HepG2 (cell line): ENCODE data around the gene FAM229B. TPM values are rescaled to one million over a fixed set of nuclear protein-coding genes. Genes with fewer than 3 reads are reported as not detected.

Experiments used
- ADNP ChIP-seq: sonication (generic); formaldehyde crosslinking; IDR thresholded peaks from 2 replicates; pipeline ENCODE4 v1.4.0; 2020; ENCODE audit warnings: missing genetic modification reagents
- FIP1L1 ChIP-seq: fragments of 200-400 bp; formaldehyde crosslinking; IDR thresholded peaks from 2 replicates; pipeline ENCODE4 v1.6.1; 2018; ENCODE audit warnings: low read depth, mild to moderate bottlenecking, low read length, moderate library complexity, borderline replicate concordance; ENCODE audit not compliant: insufficient read depth
- FOXO1 ChIP-seq: sonication (generic); formaldehyde crosslinking; IDR thresholded peaks from 2 replicates; pipeline ENCODE4 v1.4.0; 2020; ENCODE audit warnings: missing genetic modification reagents
- GABPB1 ChIP-seq: IDR thresholded peaks from 2 replicates; pipeline ENCODE4 v1.6.1; 2016; ENCODE audit warnings: mild to moderate bottlenecking, missing genetic modification reagents, moderate library complexity, missing compliant biosample characterization
- GATA4 ChIP-seq: sonication (generic); IDR thresholded peaks from 2 replicates; pipeline ENCODE4 v1.6.1; 2016; ENCODE audit warnings: antibody characterized with exemption, low read depth, borderline replicate concordance
- HMG20B ChIP-seq: conservative IDR thresholded peaks from 2 replicates; pipeline ENCODE4 v1.6.1; 2016; ENCODE audit warnings: missing genetic modification reagents, missing compliant biosample characterization
- SP5 ChIP-seq: IDR thresholded peaks from 2 replicates; pipeline ENCODE4 v1.6.1; 2016; ENCODE audit warnings: low read depth, borderline replicate concordance
- TEAD2 ChIP-seq: sonication (generic); formaldehyde crosslinking; IDR thresholded peaks from 2 replicates; pipeline ENCODE4 v1.9.0; 2021; ENCODE audit warnings: missing genetic modification reagents
- ZBTB2 ChIP-seq: sonication (generic); formaldehyde crosslinking; IDR thresholded peaks from 2 replicates; pipeline ENCODE4 v1.8.0; 2022; ENCODE audit warnings: low read depth, missing genetic modification reagents
- ZNF350 ChIP-seq: sonication (generic); formaldehyde crosslinking; IDR thresholded peaks from 2 replicates; pipeline ENCODE4 v1.4.0; 2020; ENCODE audit warnings: mild to moderate bottlenecking, low read depth, missing genetic modification reagents, borderline replicate concordance
- ZNF724P ChIP-seq: sonication (generic); formaldehyde crosslinking; IDR thresholded peaks from 2 replicates; pipeline ENCODE4 v1.8.0; 2022; ENCODE audit warnings: missing genetic modification reagents, borderline replicate concordance
- ZNF879 ChIP-seq: sonication (generic); formaldehyde crosslinking; IDR thresholded peaks from 2 replicates; pipeline ENCODE4 v1.8.1; 2023; ENCODE audit warnings: missing genetic modification reagents
- ZSCAN9 ChIP-seq: IDR thresholded peaks from 2 replicates; pipeline ENCODE4 v1.6.1; 2016; ENCODE audit warnings: borderline replicate concordance
- polyA plus RNA-seq, 8 experiments: library from polyadenylated mRNA; depleted of rRNA in 3 of 8; stranded (reverse) in 7 of 8; unstranded in 1 of 8; fragments of >200 nt; fragmentation: Illumina TruSeq in 4 of 8; extraction: Trizol in 4 of 8; gene quantifications; 2 replicates each; pipeline versions ENCODE4 v1.2.1 to v1.2.3, GENCODE V29; 2011 to 2016; ENCODE audit warnings: low read depth in 4 of 8, missing spikeins in 1 of 8, mixed read lengths in 1 of 8; ENCODE audit not compliant: insufficient read depth in 1 of 8
- total RNA-seq, 5 experiments: library from RNA; depleted of rRNA; stranded (reverse); fragments of >200 nt; fragmentation: Illumina TruSeq; extraction: Trizol; gene quantifications; 2 replicates each; pipeline ENCODE4 v1.2.3, GENCODE V29; 2016; ENCODE audit warnings: low read depth in 1 of 5
- TF ChIP-seq, protein P1 (sequence below): sonication (generic); formaldehyde crosslinking; IDR thresholded peaks from 2 replicates; pipeline ENCODE4 v1.8.0; 2022; ENCODE audit warnings: mild to moderate bottlenecking, missing genetic modification reagents, moderate library complexity
- TF ChIP-seq, protein P2 (sequence below): sonication (generic); formaldehyde crosslinking; IDR thresholded peaks from 2 replicates; pipeline ENCODE4 v1.5.1; 2020; ENCODE audit warnings: missing genetic modification reagents, mild to moderate bottlenecking, borderline replicate concordance
- TF ChIP-seq, protein P3 (sequence below): sonication (generic); formaldehyde crosslinking; IDR thresholded peaks from 2 replicates; pipeline ENCODE4 v1.4.0; 2020; ENCODE audit warnings: missing genetic modification reagents
- TF ChIP-seq, protein P4 (sequence below): sonication (generic); formaldehyde crosslinking; IDR thresholded peaks from 2 replicates; pipeline ENCODE4 v1.9.0; 2021; ENCODE audit warnings: missing genetic modification reagents, borderline replicate concordance
- TF ChIP-seq, protein P5 (sequence below): sonication (generic); formaldehyde crosslinking; IDR thresholded peaks from 2 replicates; pipeline ENCODE4 v1.5.1; 2020; ENCODE audit warnings: mild to moderate bottlenecking, missing genetic modification reagents

Gene FAM229B
- total and polyA plus RNA-seq, 2 of the 13 experiments (the other 11 are each of a cell fraction or from before 2014, with no cell fraction given), result 11.3 to 19.5 TPM

DNA sequence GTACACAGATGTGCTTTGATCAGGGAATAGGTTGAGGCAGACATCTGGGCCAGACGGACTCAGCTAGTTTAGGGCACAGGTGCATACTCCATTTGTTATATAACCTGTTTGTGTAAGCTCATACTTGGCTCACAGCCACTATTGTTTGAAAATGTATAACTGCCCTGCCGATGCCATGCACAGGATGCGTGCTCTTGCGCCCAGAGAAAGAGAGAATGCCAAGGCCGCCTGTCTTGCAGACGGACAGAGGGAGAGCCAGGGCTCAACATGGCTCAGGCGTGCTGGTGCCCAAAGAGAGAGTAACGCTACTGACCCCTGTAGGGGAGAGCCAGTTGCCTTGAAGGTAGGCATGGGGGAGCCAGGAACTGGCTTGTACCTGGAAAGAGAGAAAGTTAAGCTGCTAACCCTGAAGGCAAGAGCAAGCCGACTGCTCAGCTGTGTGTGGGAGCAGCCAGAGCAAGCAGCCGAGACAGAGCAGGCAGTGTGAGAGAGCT lies 57.7 kb downstream of the FAM229B start (continued):
- TF ChIP-seq, protein P1, sequence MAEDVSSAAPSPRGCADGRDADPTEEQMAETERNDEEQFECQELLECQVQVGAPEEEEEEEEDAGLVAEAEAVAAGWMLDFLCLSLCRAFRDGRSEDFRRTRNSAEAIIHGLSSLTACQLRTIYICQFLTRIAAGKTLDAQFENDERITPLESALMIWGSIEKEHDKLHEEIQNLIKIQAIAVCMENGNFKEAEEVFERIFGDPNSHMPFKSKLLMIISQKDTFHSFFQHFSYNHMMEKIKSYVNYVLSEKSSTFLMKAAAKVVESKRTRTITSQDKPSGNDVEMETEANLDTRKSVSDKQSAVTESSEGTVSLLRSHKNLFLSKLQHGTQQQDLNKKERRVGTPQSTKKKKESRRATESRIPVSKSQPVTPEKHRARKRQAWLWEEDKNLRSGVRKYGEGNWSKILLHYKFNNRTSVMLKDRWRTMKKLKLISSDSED (CRISPR knock-in tag), result no peak
- TF ChIP-seq GATA4 (no peak), ZNF724P (CRISPR knock-in tag) (no peak), FOXO1 (peak; percentile 12; the same call in 1 of the 2 replicates), GABPB1 (no peak), ZSCAN9 (CRISPR knock-in tag) (peak; percentile 30; the same call in 1 of the 2 replicates), HMG20B (no peak), ZBTB2 (CRISPR knock-in tag) (no peak), ZNF879 (CRISPR knock-in tag) (no peak), ADNP (CRISPR knock-in tag) (no peak), ZNF350 (peak; percentile 63; the same call in 1 of the 2 replicates), TEAD2 (no peak), SP5 (no peak), FIP1L1 (no peak)
- TF ChIP-seq, protein P2, sequence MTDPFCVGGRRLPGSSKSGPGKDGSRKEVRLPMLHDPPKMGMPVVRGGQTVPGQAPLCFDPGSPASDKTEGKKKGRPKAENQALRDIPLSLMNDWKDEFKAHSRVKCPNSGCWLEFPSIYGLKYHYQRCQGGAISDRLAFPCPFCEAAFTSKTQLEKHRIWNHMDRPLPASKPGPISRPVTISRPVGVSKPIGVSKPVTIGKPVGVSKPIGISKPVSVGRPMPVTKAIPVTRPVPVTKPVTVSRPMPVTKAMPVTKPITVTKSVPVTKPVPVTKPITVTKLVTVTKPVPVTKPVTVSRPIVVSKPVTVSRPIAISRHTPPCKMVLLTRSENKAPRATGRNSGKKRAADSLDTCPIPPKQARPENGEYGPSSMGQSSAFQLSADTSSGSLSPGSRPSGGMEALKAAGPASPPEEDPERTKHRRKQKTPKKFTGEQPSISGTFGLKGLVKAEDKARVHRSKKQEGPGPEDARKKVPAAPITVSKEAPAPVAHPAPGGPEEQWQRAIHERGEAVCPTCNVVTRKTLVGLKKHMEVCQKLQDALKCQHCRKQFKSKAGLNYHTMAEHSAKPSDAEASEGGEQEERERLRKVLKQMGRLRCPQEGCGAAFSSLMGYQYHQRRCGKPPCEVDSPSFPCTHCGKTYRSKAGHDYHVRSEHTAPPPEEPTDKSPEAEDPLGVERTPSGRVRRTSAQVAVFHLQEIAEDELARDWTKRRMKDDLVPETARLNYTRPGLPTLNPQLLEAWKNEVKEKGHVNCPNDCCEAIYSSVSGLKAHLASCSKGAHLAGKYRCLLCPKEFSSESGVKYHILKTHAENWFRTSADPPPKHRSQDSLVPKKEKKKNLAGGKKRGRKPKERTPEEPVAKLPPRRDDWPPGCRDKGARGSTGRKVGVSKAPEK (CRISPR knock-in tag), result peak; percentile 88; the same call in 1 of the 2 replicates
- TF ChIP-seq, protein P3, sequence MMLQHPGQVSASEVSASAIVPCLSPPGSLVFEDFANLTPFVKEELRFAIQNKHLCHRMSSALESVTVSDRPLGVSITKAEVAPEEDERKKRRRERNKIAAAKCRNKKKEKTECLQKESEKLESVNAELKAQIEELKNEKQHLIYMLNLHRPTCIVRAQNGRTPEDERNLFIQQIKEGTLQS, result no peak
- TF ChIP-seq, protein P4, sequence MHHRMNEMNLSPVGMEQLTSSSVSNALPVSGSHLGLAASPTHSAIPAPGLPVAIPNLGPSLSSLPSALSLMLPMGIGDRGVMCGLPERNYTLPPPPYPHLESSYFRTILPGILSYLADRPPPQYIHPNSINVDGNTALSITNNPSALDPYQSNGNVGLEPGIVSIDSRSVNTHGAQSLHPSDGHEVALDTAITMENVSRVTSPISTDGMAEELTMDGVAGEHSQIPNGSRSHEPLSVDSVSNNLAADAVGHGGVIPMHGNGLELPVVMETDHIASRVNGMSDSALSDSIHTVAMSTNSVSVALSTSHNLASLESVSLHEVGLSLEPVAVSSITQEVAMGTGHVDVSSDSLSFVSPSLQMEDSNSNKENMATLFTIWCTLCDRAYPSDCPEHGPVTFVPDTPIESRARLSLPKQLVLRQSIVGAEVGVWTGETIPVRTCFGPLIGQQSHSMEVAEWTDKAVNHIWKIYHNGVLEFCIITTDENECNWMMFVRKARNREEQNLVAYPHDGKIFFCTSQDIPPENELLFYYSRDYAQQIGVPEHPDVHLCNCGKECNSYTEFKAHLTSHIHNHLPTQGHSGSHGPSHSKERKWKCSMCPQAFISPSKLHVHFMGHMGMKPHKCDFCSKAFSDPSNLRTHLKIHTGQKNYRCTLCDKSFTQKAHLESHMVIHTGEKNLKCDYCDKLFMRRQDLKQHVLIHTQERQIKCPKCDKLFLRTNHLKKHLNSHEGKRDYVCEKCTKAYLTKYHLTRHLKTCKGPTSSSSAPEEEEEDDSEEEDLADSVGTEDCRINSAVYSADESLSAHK (CRISPR knock-in tag), result no peak
- TF ChIP-seq, protein P5, sequence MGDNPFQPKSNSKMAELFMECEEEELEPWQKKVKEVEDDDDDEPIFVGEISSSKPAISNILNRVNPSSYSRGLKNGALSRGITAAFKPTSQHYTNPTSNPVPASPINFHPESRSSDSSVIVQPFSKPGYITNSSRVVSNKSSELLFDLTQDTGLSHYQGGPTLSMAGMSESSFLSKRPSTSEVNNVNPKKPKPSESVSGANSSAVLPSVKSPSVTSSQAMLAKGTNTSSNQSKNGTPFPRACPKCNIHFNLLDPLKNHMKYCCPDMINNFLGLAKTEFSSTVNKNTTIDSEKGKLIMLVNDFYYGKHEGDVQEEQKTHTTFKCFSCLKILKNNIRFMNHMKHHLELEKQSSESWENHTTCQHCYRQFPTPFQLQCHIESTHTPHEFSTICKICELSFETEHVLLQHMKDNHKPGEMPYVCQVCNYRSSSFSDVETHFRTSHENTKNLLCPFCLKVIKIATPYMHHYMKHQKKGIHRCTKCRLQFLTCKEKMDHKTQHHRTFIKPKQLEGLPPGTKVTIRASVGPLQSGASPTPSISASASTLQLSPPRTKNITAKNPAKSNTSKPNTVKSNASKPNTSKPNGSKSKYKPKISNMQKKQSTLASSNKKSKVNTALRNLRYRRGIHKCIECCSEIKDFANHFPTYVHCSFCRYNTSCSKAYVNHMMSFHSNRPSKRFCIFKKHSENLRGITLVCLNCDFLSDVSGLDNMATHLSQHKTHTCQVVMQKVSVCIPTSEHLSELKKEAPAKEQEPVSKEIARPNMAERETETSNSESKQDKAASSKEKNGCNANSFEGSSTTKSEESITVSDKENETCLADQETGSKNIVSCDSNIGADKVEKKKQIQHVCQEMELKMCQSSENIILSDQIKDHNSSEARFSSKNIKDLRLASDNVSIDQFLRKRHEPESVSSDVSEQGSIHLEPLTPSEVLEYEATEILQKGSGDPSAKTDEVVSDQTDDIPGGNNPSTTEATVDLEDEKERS (CRISPR knock-in tag), result peak; percentile 70; the same call in 1 of the 2 replicates
